PC-3 (cell line): ENCODE results near the gene THSD8. TPM values are rescaled to one million over a fixed set of nuclear protein-coding genes. Genes with fewer than 3 reads are reported as not detected.

Source experiments
- ATAC-seq: fragments of 200-7000 bp; cut with Tn5 transposase; 2 replicates; pipeline ENCODE4 v1.9.1; 2020; ENCODE audit warnings: mild to moderate bottlenecking, moderate library complexity
- BruUV-seq: library from RNA; stranded (reverse); fragments of 400-500 nt; replicated peaks from 2 replicates; lab custom pipeline; 2021; lab: Mats Ljungman, UMichigan
- CTCF ChIA-PET: fragments of 300-600 bp; sonication (Branson Sonifier 250); formaldehyde crosslinking; loops from one replicate; lab custom pipeline; 2022; ENCODE audit warnings: antibody characterized with exemption; lab: Charles Lee
- POLR2A ChIA-PET: fragments of 300-600 bp; sonication (Branson Sonifier 250); formaldehyde crosslinking; loops from one replicate; lab custom pipeline; 2022; ENCODE audit warnings: antibody characterized with exemption; ENCODE audit not compliant: unreplicated experiment; lab: Charles Lee
- DNase-seq: peaks from one replicate; pipeline ENCODE4 v3.0.0-alpha.2; 2015
- H2AFZ ChIP-seq: fragments of 300-600 bp; sonication (generic); 2 replicates; pipeline ENCODE4 v1.6.0; 2016; ENCODE audit warnings: antibody characterized with exemption, low read length
- H3F3A ChIP-seq: fragments of 300-600 bp; sonication (generic); one replicate; pipeline ENCODE4 v1.6.0; 2017; ENCODE audit warnings: antibody characterized with exemption, low read length, control low read depth, mild to moderate bottlenecking; ENCODE audit not compliant: unreplicated experiment
- H3K27ac ChIP-seq: fragments of 300-600 bp; sonication (generic); 2 replicates; pipeline ENCODE4 v1.5.1; 2016; ENCODE audit warnings: mild to moderate bottlenecking, low read length
- H3K27me3 ChIP-seq: fragments of 300-600 bp; sonication (generic); 2 replicates; pipeline ENCODE4 v1.6.1; 2016; ENCODE audit warnings: low read length, mixed read lengths
- H3K36me3 ChIP-seq: fragments of 300-600 bp; sonication (generic); 2 replicates; pipeline ENCODE4 v1.6.1; 2016; ENCODE audit warnings: low read depth, mixed run types, low read length, mixed read lengths
- H3K4me1 ChIP-seq: fragments of 300-600 bp; sonication (generic); 2 replicates; pipeline ENCODE4 v1.5.1; 2016; ENCODE audit warnings: low read length; ENCODE audit not compliant: insufficient read depth
- H3K4me2 ChIP-seq: fragments of 300-600 bp; sonication (generic); 2 replicates; pipeline ENCODE4 v1.6.0; 2016; ENCODE audit warnings: low read length
- H3K4me3 ChIP-seq: fragments of 300-600 bp; sonication (generic); 2 replicates; pipeline ENCODE4 v1.5.1; 2016; ENCODE audit warnings: mild to moderate bottlenecking, low read length, mixed read lengths
- H3K79me2 ChIP-seq: fragments of 300-600 bp; sonication (generic); 2 replicates; pipeline ENCODE4 v1.6.1; 2017; ENCODE audit warnings: low read length, mixed read lengths
- H3K9ac ChIP-seq: fragments of 300-600 bp; sonication (generic); 2 replicates; pipeline ENCODE4 v1.6.0; 2016; ENCODE audit warnings: mild to moderate bottlenecking, low read length
- H3K9me2 ChIP-seq: fragments of 300-600 bp; sonication (generic); replicated peaks from 2 replicates; pipeline ENCODE4 v1.6.1; 2016; ENCODE audit warnings: mixed run types, low read length, mixed read lengths
- H3K9me3 ChIP-seq: fragments of 300-600 bp; sonication (generic); 2 replicates; pipeline ENCODE4 v1.6.1; 2016; ENCODE audit warnings: low read length, mixed read lengths
- H4K20me1 ChIP-seq: fragments of 300-600 bp; sonication (generic); 2 replicates; pipeline ENCODE4 v1.6.1; 2016; ENCODE audit warnings: low read length, mixed read lengths
- CTCF ChIP-seq: fragments of 300-600 bp; sonication (generic); conservative IDR thresholded peaks from 2 replicates; pipeline ENCODE4 v1.5.1; 2017; ENCODE audit warnings: antibody characterized with exemption, low read depth, mild to moderate bottlenecking, low read length
- EZH2 ChIP-seq: fragments of 300-600 bp; sonication (generic); IDR thresholded peaks from one replicate; pipeline ENCODE4 v1.6.1; 2017; ENCODE audit warnings: antibody characterized with exemption, mild to moderate bottlenecking, low read length; ENCODE audit not compliant: unreplicated experiment
- EZH2phosphoT487 ChIP-seq: fragments of 300-600 bp; sonication (generic); IDR thresholded peaks from 2 replicates; pipeline ENCODE4 v1.6.1; 2018; ENCODE audit warnings: mild to moderate bottlenecking, antibody characterized with exemption, low read length, borderline replicate concordance
- intact Hi-C: fragments of 100-400 bp; cut with micrococcal nuclease; formaldehyde crosslinking; loops from 2 replicates; pipeline ENCODE4 v1.9.0; 2023
- total RNA-seq: library from RNA; depleted of rRNA; stranded (reverse); fragments of >200 nt; gene quantifications from 2 replicates; pipeline ENCODE4 v1.2.3, GENCODE V29; 2014

THSD8 gene
- total RNA-seq, 1 experiment from 2014 or later: not detected

- intact Hi-C loops: no loop called here
These were observed 17.9 kb upstream of the THSD8 start for GRCh38 chr19:12783849-12784393.

DNA sequence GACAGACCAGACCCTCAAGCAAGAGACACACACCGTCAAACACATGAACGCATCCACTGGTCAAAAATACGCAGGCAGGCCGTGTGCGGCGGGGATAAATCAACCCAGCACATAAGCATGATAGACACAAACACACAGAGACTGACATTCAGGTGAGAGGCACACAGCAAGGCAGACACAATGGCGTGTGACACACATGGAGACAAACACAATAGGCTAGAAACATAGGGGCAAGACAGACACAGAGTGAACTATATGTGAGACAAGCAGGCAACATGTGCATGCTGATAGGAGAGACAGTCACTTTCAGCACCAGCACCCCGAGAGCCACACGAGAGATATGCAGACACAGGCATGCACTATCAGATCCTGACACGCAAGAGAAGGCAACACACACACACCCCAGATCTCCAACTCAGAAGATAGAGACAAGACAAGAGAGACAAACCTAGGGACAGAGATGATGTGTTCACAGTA lies 17.4 kb upstream of the THSD8 start:
- Histone ChIP-seq H3K4me2 (0 out of 2 replicates have a peak overlapping the region, but pooled peaks have one; percentile 90), H3K27ac (peak overlapping the region; percentile 80), H3K79me2 (no peaks in the 10 kb centered on the region), H3K9me3 (no peaks in the 10 kb centered on the region), H3K36me3 (no peaks in the 10 kb centered on the region), H3K27me3 (no peaks in the 10 kb centered on the region), H3K9ac (peak overlapping the region; percentile 73; the same call in 1 of the 2 replicates), H3F3A (peaks cover 5% of the 10 kb centered on the region), H3K4me3 (no peak overlapping the region), H3K9me2 (no peaks in the 10 kb centered on the region), H4K20me1 (no peaks in the 10 kb centered on the region), H3K4me1 (peaks cover 69% of the 10 kb centered on the region), H2AFZ (no peak overlapping the region)
- ATAC-seq: no peak
- ChIA-PET POLR2A (no interaction called here), CTCF (no interaction called here)
- no peak for DNase-seq
- TF ChIP-seq EZH2phosphoT487 (no peak), EZH2 (no peak), CTCF (no peak)
- BruUV-seq: no TSS peak
- intact Hi-C loops: no loop called here

More at GRCh38 chr19:12783849-12784393, 17.9 kb upstream of the THSD8 start:
- peak; percentile 18 for ATAC-seq
- BruUV-seq: no TSS peak
- Histone ChIP-seq H4K20me1 (no peaks in the 10 kb centered on the region), H3K27me3 (no peaks in the 10 kb centered on the region), H3K36me3 (no peaks in the 10 kb centered on the region), H3K27ac (peak overlapping the region; percentile 80), H3K4me1 (peaks cover 69% of the 10 kb centered on the region), H3K9me2 (no peaks in the 10 kb centered on the region), H3K9ac (peak overlapping the region; percentile 73), H3K4me2 (peak overlapping the region; percentile 90), H3F3A (peaks cover 5% of the 10 kb centered on the region), H3K4me3 (no peak overlapping the region; the same call in 1 of the 2 replicates), H3K9me3 (no peaks in the 10 kb centered on the region), H2AFZ (0 out of 2 replicates have a peak overlapping the region, but pooled peaks have one; percentile 15), H3K79me2 (no peaks in the 10 kb centered on the region)
- ChIA-PET POLR2A (no interaction called here), CTCF (no interaction called here)
- TF ChIP-seq CTCF (no peak), EZH2phosphoT487 (no peak), EZH2 (no peak)
- peak; percentile 75 for DNase-seq

DNA sequence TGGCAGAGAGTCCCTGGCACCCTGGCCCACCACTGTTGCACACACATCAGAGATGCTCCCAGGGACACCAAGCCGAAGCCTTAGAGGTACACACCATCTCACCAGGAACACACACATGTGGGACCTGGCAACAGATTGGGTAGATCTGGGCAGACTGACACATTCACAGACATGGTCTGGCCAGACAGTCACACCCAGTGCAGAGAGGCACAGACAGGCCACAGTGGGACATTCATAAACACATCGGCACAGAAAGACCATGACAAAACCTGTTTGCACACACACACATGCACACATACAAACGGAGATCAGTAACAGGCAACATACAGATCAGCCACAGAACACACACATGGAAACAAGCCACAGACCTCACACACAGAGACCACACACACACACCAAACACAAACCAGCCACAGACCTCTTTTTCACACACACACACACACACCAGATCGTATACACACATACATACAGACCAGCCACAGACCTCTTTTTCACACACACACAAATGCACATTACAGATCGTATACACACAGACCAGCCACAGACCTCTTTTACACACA lies 16.9 kb upstream of the THSD8 start:
- no peak overlapping the region for H3K4me2 ChIP-seq
- peaks cover 69% of the 10 kb centered on the region for H3K4me1 ChIP-seq
- no peak overlapping the region for H3K9ac ChIP-seq
- H3K27me3 ChIP-seq: no peaks in the 10 kb centered on the region
- no TSS peak for BruUV-seq
- no peaks in the 10 kb centered on the region for H3K79me2 ChIP-seq
- peak overlapping the region; percentile 72; the same call in 1 of the 2 replicates for H3K27ac ChIP-seq
- H4K20me1 ChIP-seq: no peaks in the 10 kb centered on the region
- DNase-seq (no peak), ATAC-seq (no peak)
- intact Hi-C loops: no loop called here
- H3K4me3 ChIP-seq: no peak overlapping the region
- POLR2A ChIA-PET: no interaction called here
- no peaks in the 10 kb centered on the region for H3K36me3 ChIP-seq
- peaks cover 5% of the 10 kb centered on the region for H3F3A ChIP-seq
- H2AFZ ChIP-seq: no peak overlapping the region
- CTCF ChIA-PET: no interaction called here
- no peaks in the 10 kb centered on the region for H3K9me2 ChIP-seq
- no peaks in the 10 kb centered on the region for H3K9me3 ChIP-seq
- no peak for TF ChIP-seq CTCF
- no peak for TF ChIP-seq EZH2
- TF ChIP-seq EZH2phosphoT487: no peak
